GM12864 (cell line): ENCODE data around the gene PFDN2.

Source experiments
- DNase-seq: peaks from one replicate; pipeline ENCODE4 v3.0.0-alpha.2; 2011; ENCODE audit warnings: low read depth
- H3K4me3 ChIP-seq: 2 replicates; pipeline ENCODE4 v1.5.1; 2011; ENCODE audit warnings: mild to moderate bottlenecking, low read depth, low read length, control low read depth
- TF ChIP-seq, protein P1 (sequence below): IDR thresholded peaks from 2 replicates; pipeline ENCODE4 v1.5.1; 2011; ENCODE audit warnings: low read depth, mild to moderate bottlenecking, moderate library complexity, low read length, control low read depth, inconsistent platforms; ENCODE audit errors: missing control alignments

The PFDN2 gene

DNA sequence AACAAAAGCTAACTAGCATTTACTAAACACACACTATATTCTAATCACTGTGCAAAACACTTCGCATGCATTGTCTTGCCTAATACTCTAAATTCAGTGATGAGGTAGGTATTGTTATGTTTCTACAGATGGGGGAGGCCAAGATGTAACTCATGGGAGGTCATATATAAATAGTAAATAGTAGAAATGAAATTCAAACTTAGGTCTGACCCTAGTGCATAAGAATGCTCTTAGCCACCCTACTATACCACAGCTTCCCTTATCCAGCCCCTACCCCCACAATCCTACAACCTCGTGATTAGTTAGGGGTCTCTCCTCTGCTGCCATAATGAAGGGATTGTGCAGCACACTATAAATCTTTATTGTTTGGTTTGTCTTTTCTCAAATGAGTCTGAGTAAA lies 3.3 kb downstream of the PFDN2 start:
- TF ChIP-seq, protein P1, sequence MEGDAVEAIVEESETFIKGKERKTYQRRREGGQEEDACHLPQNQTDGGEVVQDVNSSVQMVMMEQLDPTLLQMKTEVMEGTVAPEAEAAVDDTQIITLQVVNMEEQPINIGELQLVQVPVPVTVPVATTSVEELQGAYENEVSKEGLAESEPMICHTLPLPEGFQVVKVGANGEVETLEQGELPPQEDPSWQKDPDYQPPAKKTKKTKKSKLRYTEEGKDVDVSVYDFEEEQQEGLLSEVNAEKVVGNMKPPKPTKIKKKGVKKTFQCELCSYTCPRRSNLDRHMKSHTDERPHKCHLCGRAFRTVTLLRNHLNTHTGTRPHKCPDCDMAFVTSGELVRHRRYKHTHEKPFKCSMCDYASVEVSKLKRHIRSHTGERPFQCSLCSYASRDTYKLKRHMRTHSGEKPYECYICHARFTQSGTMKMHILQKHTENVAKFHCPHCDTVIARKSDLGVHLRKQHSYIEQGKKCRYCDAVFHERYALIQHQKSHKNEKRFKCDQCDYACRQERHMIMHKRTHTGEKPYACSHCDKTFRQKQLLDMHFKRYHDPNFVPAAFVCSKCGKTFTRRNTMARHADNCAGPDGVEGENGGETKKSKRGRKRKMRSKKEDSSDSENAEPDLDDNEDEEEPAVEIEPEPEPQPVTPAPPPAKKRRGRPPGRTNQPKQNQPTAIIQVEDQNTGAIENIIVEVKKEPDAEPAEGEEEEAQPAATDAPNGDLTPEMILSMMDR = no peak
- no peak overlapping the region for H3K4me3 ChIP-seq
- DNase-seq = no peak

DNA sequence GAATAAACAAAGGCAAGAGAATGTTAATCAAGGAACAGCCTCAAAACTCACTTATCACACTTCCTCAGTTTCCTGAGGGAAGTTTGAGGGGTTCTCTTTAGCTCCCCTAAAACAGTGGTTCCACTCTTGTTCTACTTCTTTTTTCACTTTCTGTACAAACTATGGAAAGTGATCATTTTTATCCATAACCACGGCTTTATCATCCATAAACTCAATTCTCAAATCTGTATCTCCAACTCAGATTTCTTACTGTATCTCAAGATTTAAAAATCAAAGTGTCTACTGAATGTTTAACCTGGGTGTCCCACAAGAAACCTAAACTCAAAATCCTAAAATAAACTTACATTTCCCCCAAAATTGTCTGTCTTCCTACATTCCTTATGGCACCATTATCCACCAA lies 3.9 kb downstream of the PFDN2 start:
- no peak for DNase-seq
- TF ChIP-seq, protein P1 = no peak
- no peak overlapping the region for H3K4me3 ChIP-seq

DNA sequence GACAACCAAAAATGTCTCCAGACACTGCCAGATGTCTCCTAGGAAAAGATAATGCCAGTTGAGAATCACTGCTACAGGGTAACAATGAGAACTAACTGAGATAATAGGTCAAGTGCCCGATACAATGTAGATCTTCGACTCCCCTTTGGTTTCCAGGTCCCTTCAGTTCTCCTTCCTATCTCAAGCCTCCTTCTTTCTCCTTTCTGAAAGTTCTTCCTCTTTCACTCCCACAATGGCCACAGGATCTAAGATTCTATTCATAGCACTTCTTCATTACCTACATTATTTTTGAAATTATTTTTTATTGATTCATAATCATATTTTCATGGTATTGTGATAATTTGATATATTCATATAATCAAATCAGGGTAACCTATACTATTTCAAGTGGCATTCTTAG lies 6.3 kb downstream of the PFDN2 start:
- H3K4me3 ChIP-seq = no peak overlapping the region
- TF ChIP-seq, protein P1 = no peak
- no peak for DNase-seq

DNA sequence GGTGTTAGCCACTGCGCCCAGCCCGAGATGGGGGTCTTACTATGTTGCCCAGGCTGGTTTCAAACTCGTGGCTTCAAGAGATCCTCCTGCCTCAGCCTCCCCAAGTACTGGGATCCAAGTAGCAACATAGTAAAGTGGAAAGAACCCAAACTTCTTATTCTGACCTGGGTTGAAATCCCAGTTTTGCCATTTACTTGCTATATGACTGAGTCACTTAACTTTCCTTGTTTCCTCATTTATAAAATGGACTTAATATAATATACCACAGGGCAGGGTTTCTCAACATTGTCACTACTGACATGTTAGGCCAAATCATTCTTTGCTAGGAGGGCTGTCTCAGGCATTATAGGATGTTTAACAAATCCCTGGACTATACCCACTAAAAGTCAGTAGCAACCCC lies 6.7 kb downstream of the PFDN2 start:
- TF ChIP-seq, protein P1 = no peak
- no peak overlapping the region for H3K4me3 ChIP-seq
- DNase-seq = no peak

DNA sequence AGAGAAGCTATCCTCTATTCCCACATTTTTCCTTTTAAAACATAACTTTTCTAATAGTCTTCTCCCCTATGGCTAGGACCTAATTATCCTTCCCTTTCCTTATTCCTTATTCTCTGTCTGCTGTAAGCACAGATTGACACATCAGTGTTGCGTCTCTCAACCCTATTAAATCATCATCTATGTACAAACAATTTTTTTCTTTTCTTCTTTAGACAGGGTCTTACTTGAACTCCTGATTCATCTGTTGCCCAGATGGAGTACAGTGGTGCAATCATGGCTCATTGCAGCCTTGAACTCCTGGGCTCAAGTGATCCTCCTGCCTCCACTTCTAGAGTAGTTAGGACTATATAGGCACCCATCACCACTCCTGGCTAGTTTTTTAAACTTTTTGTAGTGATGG lies 11.4 kb downstream of the PFDN2 start:
- DNase-seq = no peak
- TF ChIP-seq, protein P1 = no peak
- no peak overlapping the region for H3K4me3 ChIP-seq

DNA sequence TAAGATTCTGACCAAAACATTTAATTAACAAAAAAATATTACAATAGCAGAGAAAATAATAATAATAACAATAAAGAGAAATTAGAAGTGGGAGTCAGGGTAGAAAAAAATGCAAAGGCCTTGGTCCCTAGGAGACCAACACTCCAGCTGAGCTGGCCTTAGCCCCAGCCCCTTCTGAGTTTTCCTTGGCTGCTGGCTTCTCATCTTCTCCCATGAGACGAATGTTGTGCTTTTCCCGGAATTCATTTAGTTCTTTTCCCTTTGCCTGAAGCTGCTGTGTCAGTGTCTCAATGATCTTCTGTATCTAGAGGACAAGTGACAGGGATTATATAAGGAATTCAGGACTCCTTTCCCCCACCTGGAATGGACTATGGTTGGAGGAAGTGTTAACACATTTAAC lies 17.3 kb downstream of the PFDN2 start:
- DNase-seq = no peak
- TF ChIP-seq, protein P1 = no peak
- no peak overlapping the region for H3K4me3 ChIP-seq

DNA sequence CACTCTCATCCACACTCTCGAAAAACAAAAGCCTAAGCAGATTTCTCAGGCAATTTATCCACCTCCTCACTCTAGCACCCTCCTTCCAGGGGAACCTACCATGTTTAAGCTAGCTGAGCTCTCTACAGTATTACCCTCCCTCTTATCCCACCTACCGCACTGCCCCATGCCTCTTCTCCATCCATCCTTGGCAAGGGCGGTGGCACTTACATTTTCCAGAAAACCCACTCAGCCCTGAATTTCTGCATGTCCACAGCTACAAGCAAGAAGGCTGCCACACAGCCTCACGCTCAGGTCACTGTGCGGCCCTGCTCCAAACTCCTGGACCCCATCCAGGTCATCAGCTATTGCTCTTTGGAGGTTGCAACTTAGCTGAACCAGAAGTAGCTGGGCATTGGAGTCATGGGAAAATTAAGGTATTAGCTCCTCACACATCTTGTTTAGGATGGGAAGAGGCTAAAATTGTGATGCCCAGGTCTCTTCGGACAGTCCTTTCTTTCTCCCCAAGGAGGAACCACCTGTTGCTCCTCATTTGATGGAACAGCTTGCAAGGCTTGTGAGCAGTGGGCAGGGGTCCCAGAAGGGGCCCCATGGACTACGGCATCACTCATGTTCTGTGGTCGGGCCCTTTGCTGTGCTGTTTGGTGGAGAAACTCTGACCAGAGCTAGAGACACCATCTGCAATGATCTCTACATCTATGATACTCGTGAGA lies 18.6 kb downstream of the PFDN2 start:
- no peak for DNase-seq
- H3K4me3 ChIP-seq = no peak overlapping the region; the same call in 1 of the 2 replicates
- TF ChIP-seq, protein P1 = no peak
